Muscle layer of duodenum (tissue), 2 donors: Measurements from ENCODE around the gene UBE2C.

ENCODE experiments used
- H3K27ac ChIP-seq: one replicate; pipeline ENCODE4 v1.7.0; 2013; ENCODE audit warnings: mild to moderate bottlenecking, low read length
- H3K27me3 ChIP-seq: one replicate; pipeline ENCODE4 v1.7.0; 2013; ENCODE audit warnings: low read depth, mild to moderate bottlenecking, control low read depth, low read length
- H3K36me3 ChIP-seq, 2 donors: one replicate each; pipeline ENCODE4 v1.7.0; 2013; ENCODE audit warnings: low read length in 2 of 2, control low read depth in 1 of 2, mild to moderate bottlenecking in 1 of 2; ENCODE audit not compliant: insufficient read depth in 2 of 2, control insufficient read depth in 1 of 2
- H3K4me1 ChIP-seq, 2 donors: one replicate each; pipeline ENCODE4 v1.7.0; 2013; ENCODE audit warnings: low read length in 2 of 2, mild to moderate bottlenecking in 2 of 2, control low read depth in 1 of 2, moderate library complexity in 1 of 2; ENCODE audit not compliant: insufficient read depth in 2 of 2, control insufficient read depth in 1 of 2
- H3K4me3 ChIP-seq, 2 donors: one replicate each; pipeline ENCODE4 v1.7.0; 2013; ENCODE audit warnings: low read length in 2 of 2, low read depth in 1 of 2, mild to moderate bottlenecking in 1 of 2
- H3K9me3 ChIP-seq, 2 donors: one replicate each; pipeline ENCODE4 v1.7.0; 2013; ENCODE audit warnings: low read length in 2 of 2, control low read depth in 1 of 2, mild to moderate bottlenecking in 1 of 2; ENCODE audit not compliant: control insufficient read depth in 1 of 2
- donor health status: healthy.

UBE2C gene

DNA sequence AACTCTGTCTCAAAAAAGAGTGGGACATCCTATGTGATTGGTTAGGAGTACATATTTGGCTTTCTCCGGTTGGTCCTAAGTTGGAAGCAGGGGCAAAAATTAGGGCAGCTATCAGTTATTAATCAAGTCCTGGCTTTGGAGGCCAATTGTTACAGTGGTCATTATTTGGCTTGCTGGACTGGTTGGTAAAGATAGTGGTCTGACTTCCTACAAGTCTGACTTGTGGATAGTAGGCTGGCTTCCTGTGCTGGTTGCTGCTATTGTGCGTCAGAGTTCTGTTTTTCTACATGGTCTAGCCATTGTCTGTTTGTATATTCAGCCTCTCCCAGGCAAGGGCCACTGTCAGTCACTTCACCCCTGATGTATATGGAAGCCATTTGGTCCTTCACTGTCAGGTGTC is 37.8 kb downstream of the UBE2C start:
- no peak overlapping the region for H3K4me3 ChIP-seq
- H3K4me1 ChIP-seq: peaks cover 3 to 9% of the 10 kb centered on the region in 2 donors
- H3K9me3 ChIP-seq: no peaks in the 10 kb centered on the region
- H3K27ac ChIP-seq: no peak overlapping the region
- H3K27me3 ChIP-seq: no peaks in the 10 kb centered on the region
- peaks cover 24 to 26% of the 10 kb centered on the region in 2 donors for H3K36me3 ChIP-seq

GRCh38 chr20:45850926-45851325 is 38.5 kb downstream of the UBE2C start:
- Histone ChIP-seq H3K27me3 (no peaks in the 10 kb centered on the region), H3K27ac (no peak overlapping the region), H3K36me3 (peaks cover 21 to 26% of the 10 kb centered on the region in 2 donors), H3K4me1 (peaks cover 3 to 15% of the 10 kb centered on the region in 2 donors), H3K9me3 (no peaks in the 10 kb centered on the region), H3K4me3 (no peak overlapping the region)

DNA sequence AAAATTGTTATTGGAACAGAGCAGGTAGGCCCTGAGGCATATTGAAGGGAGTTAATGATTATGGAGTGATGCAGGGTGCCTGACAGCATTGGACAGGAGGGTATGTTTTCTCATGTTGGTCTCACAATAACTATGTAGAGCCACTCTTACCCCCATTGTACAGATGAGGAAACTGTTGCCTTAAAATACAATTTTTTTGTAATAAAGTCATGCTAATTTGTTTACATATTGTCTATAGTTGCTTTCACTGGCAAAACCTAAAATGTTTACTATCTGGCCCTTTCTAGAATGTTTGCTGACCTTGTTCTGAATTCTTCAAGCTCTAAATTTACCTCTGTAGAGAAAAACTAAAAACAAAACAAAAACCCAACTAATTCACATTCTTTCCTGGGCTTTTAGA is 39.1 kb downstream of the UBE2C start:
- no peak overlapping the region for H3K4me3 ChIP-seq
- H3K36me3 ChIP-seq: peaks cover 16 to 26% of the 10 kb centered on the region in 2 donors
- no peaks in the 10 kb centered on the region for H3K9me3 ChIP-seq
- no peak overlapping the region for H3K27ac ChIP-seq
- H3K4me1 ChIP-seq: peaks cover 3 to 21% of the 10 kb centered on the region in 2 donors
- H3K27me3 ChIP-seq: no peaks in the 10 kb centered on the region

- no peak overlapping the region for H3K27ac ChIP-seq
Measured at GRCh38 chr20:45852326-45852725, 39.9 kb downstream of the UBE2C start.

DNA sequence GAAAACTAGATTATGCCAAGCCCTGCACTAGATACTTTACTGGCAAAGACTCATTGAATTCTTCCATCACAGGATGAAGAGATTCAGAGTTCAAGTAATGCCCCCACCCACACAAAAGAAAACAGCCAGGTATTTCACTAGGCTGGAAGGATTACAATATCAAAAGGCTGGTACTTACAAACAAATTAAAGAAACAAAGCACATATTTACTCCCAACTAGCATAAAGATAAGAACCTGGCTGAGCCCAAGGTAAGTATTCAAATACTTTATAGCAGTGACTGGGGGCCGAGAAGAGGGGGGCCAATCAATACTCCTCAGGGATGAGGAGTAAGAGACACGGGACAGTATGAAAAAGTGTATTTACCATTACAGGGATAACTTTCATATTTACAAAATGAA is 41.0 kb downstream of the UBE2C start:
- H3K36me3 ChIP-seq: peaks cover 16 to 19% of the 10 kb centered on the region in 2 donors
- peaks cover 3 to 34% of the 10 kb centered on the region in 2 donors for H3K4me1 ChIP-seq
- no peaks in the 10 kb centered on the region for H3K9me3 ChIP-seq
- no peaks in the 10 kb centered on the region for H3K27me3 ChIP-seq
- no peak overlapping the region for H3K27ac ChIP-seq
- H3K4me3 ChIP-seq: no peak overlapping the region

More at GRCh38 chr20:45852326-45852725, 39.9 kb downstream of the UBE2C start:
- no peaks in the 10 kb centered on the region for H3K27me3 ChIP-seq
- H3K36me3 ChIP-seq: peaks cover 16 to 26% of the 10 kb centered on the region in 2 donors
- no peak overlapping the region for H3K4me3 ChIP-seq
- H3K9me3 ChIP-seq: no peaks in the 10 kb centered on the region
- peaks cover 3 to 24% of the 10 kb centered on the region in 2 donors for H3K4me1 ChIP-seq

DNA sequence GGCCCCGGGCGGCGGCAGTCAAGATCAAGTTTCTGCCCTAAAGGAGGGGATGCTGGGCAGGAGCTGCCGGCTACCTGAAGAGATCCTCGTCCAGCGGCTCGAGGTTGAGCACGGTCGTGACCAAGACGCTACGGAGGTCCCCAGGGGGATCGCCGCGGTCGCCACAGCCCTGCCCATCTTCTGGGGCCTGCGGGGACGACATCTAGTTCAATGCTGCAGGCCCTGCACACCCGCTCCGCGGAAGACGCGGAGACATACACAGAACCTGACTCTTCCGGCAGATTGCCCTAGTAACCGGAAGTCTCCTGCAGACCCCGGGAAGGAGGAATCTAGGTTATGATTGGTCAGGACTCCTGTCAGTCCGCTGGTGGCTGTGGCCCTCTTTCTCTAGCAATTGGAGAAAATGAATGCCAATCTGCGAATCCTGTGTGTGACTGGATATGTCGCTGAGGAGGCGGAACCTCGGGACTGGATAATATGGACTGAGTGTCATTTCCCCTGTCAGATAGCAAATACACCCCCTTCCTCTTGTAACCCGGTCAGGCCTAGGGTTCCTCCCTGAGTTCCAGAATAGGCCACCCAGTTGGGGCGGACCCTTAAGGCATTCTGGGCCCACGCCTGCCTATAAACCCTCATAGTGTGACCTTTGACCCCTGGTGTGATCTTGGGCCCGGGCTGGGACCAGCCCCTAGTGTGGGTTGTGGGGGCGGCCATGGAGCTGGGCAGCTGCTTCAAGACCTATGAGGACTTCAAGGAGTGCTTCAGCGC is 44.9 kb downstream of the UBE2C start, which contains the start of the genes ACOT8 and ZSWIM3:
ACOT8 (minus strand) TSS at position 279 of the 768 bp plus-strand sequence; CDS start at position 202, 77 bp downstream.
ZSWIM3 (plus strand) TSS at position 501 of the 768 bp plus-strand sequence; CDS start at position 713, 212 bp downstream.
- Histone ChIP-seq H3K9me3 (no peaks in the 10 kb centered on the region), H3K27ac (peak within 1 kb of the TSS; percentile 84), H3K27me3 (no peaks in the 10 kb centered on the region), H3K4me1 (peaks cover 3 to 35% of the 10 kb centered on the region in 2 donors), H3K36me3 (peaks cover 10% of the 10 kb centered on the region in 2 donors), H3K4me3 (peak within 1 kb of the TSS; percentile 92 to 99)

GRCh38 chr20:45857882-45858216 is 45.4 kb downstream of the UBE2C start:
- Histone ChIP-seq H3K36me3 (peaks cover 10% of the 10 kb centered on the region in 2 donors), H3K4me1 (peaks cover 3 to 35% of the 10 kb centered on the region in 2 donors), H3K4me3 (peak overlapping the region; percentile 92 to 99), H3K27ac (peak overlapping the region; percentile 84), H3K27me3 (no peaks in the 10 kb centered on the region), H3K9me3 (no peaks in the 10 kb centered on the region)

GRCh38 chr20:45859916-45860315 is 47.5 kb downstream of the UBE2C start:
- no peak overlapping the region for H3K4me3 ChIP-seq
- H3K27me3 ChIP-seq: no peaks in the 10 kb centered on the region
- H3K9me3 ChIP-seq: no peaks in the 10 kb centered on the region
- no peak overlapping the region for H3K27ac ChIP-seq
- no peaks in the 10 kb centered on the region for H3K36me3 ChIP-seq
- H3K4me1 ChIP-seq: peaks cover 2 to 30% of the 10 kb centered on the region in 2 donors

GRCh38 chr20:45860560-45861220 is 48.2 kb downstream of the UBE2C start:
- Histone ChIP-seq H3K27me3 (no peaks in the 10 kb centered on the region), H3K27ac (no peak overlapping the region), H3K4me3 (no peak overlapping the region), H3K9me3 (no peaks in the 10 kb centered on the region), H3K4me1 (peaks cover 0 to 22% of the 10 kb centered on the region in 2 donors), H3K36me3 (no peaks in the 10 kb centered on the region)

GRCh38 chr20:45861221-45862075 is 49.0 kb downstream of the UBE2C start:
- Histone ChIP-seq H3K4me1 (peaks cover 0 to 15% of the 10 kb centered on the region in 2 donors), H3K4me3 (no peak overlapping the region), H3K27me3 (no peaks in the 10 kb centered on the region), H3K27ac (no peak overlapping the region), H3K9me3 (no peaks in the 10 kb centered on the region), H3K36me3 (no peaks in the 10 kb centered on the region)
